Prostate gland (tissue), 2 donors: ENCODE data around the gene NTN1. TPM values are rescaled to one million over a fixed set of nuclear protein-coding genes. Genes with fewer than 3 reads are reported as not detected.

ENCODE experiments used
- DNase-seq: peaks from one replicate; pipeline ENCODE4 v3.0.0-alpha.2; 2019; ENCODE audit warnings: low spot score
- H3K27ac ChIP-seq, 2 donors: fragments of 200-600 bp; sonication (generic); 2 replicates each; pipeline ENCODE4 v1.5.1; 2017 to 2019
- H3K27me3 ChIP-seq: fragments of 200-600 bp; sonication (generic); replicated peaks from 2 replicates; pipeline ENCODE4 v1.5.1; 2019; ENCODE audit not compliant: insufficient read depth
- H3K36me3 ChIP-seq, 2 donors: fragments of 200-600 bp; sonication (generic); 1 replicate in 1 of 2; 2 replicates in 1 of 2; pipeline versions ENCODE4 v1.5.1 to v1.8.1; 2017 to 2019
- H3K4me1 ChIP-seq: fragments of 200-600 bp; sonication (generic); replicated peaks from 2 replicates; pipeline ENCODE4 v1.5.1; 2019
- H3K4me3 ChIP-seq, 2 donors: fragments of 200-600 bp; sonication (generic); 2 replicates each; pipeline ENCODE4 v1.5.1; 2017 to 2019
- H3K9me3 ChIP-seq: fragments of 200-600 bp; sonication (generic); 2 replicates; pipeline ENCODE4 v1.5.1; 2017
- CTCF ChIP-seq, 4 experiments: fragments of 200-600 bp in 2 of 4; fragments of 450-650 bp in 2 of 4; sonication (generic) in 2 of 4; IDR thresholded peaks; 1 replicate in 3 of 4; 2 replicates in 1 of 4; pipeline ENCODE4 v1.5.1; 2016 to 2019; ENCODE audit warnings: antibody characterized with exemption in 4 of 4, mild to moderate bottlenecking in 2 of 4, moderate library complexity in 2 of 4
- POLR2A ChIP-seq: fragments of 450-650 bp; IDR thresholded peaks from one replicate; pipeline ENCODE4 v1.6.1; 2016; ENCODE audit warnings: antibody characterized with exemption, mild to moderate bottlenecking
- POLR2AphosphoS5 ChIP-seq: sonication (generic); formaldehyde crosslinking; IDR thresholded peaks from one replicate; pipeline ENCODE4 v1.6.1; 2017; ENCODE audit warnings: antibody characterized with exemption
- WGBS: methylation state at CpG from one replicate; pipeline ENCODE4 v1.1.5; 2018; 5-methylcytosine and 5-hydroxymethylcytosine counted together
- intact Hi-C: fragments of 100-400 bp; cut with DNase I; formaldehyde crosslinking; loops from one replicate; pipeline ENCODE4 v1.14.2; 2022
- total RNA-seq, 2 donors: library from RNA; depleted of rRNA; stranded (reverse); fragments of >200 nt; gene quantifications; one replicate each; pipeline ENCODE4 v1.1.0, GENCODE V29; 2016

Gene NTN1
- total RNA-seq, 2 donors from 2014 or later, result 9.2 to 11.4 TPM

DNA sequence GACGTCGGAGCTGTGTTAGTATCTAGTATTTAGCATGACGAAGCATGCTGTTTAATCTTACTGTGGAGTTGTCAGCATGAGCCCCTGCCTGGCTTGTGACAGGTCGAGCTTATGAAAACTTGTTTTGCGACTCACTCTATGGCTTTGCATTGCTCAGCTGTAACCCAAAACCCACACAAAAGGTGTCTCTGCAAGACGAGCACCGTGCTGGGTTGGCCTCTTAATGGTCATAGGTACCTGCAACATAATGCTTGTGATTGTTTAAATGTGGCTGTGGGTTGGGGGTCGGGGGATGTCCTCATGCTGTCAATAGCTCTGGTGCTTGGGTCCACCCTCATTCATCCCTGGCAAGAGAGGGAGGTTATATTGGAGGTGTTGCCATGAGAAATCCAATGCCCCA is 5.4 kb downstream of the NTN1 start:
- TF ChIP-seq POLR2A (no peak), CTCF (IDR thresholded peaks at IDR 0.05) (no peak), POLR2AphosphoS5 (no peak)
- no peaks in the 10 kb centered on the region for H3K36me3 ChIP-seq
- no peaks in the 10 kb centered on the region for H3K9me3 ChIP-seq
- H3K4me3 ChIP-seq, result no peak overlapping the region
- WGBS, result 71% methylated on average over 8 of the region's 8 CpGs
- intact Hi-C loops, result no loop called here
- H3K4me1 ChIP-seq, result peaks cover 7% of the 10 kb centered on the region
- H3K27ac ChIP-seq, result no peak overlapping the region
- no peak for DNase-seq
- no peaks in the 10 kb centered on the region for H3K27me3 ChIP-seq

DNA sequence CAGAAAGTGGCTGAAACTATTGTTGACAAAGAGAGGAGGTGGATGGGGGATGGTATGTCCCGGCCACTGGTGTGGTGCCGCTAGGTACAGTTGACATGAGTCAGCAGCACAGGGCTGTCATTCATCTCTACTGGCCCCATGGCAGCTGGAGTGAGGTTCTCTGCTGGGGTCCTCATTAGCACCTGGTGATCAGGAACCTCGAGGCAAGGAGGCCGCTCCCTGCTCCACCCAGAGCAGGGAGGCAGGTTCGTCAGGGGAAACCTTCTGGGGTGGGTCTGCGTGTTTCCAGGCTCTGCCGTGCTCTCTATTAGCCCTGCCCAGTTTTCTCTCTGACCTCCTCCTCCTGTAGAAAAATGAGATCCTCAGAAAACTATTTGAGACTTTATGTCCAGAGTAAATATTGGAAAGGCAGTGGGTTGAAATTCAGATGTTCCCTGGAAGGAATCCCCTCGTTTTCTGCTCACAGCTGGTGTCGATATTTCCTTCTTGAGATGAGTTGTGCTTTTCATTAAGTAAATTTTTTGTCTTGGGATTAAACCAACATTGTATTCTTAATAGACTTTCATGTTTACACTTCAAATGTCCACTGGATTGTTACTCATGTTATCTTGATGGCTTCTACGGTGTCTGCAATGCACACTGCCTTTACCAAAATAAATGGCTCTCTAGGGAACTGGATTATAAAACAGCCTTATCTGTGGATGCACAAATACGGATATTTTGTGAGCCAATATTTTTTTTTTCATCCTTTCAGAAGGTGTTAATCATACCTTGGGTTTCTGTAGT is 7.1 kb downstream of the NTN1 start:
- Histone ChIP-seq H3K4me3 (no peak overlapping the region), H3K27me3 (no peaks in the 10 kb centered on the region), H3K27ac (no peak overlapping the region), H3K4me1 (no peaks in the 10 kb centered on the region), H3K9me3 (no peaks in the 10 kb centered on the region), H3K36me3 (no peaks in the 10 kb centered on the region)
- intact Hi-C loops, result no loop called here
- no peak for DNase-seq
- WGBS, result 54% methylated on average over 11 of the region's 11 CpGs
- TF ChIP-seq POLR2A (no peak), POLR2AphosphoS5 (no peak), CTCF (IDR thresholded peaks at IDR 0.05) (no peak)

GRCh38 chr17:9028988-9029570 is 7.8 kb downstream of the NTN1 start:
- 81% methylated on average over 13 of the region's 13 CpGs for WGBS
- no peak for TF ChIP-seq POLR2A
- no peak for TF ChIP-seq POLR2AphosphoS5
- TF ChIP-seq CTCF (IDR thresholded peaks at IDR 0.05), result no peak
- no peak for DNase-seq
- Histone ChIP-seq H3K27me3 (no peaks in the 10 kb centered on the region), H3K27ac (no peak overlapping the region), H3K9me3 (no peaks in the 10 kb centered on the region), H3K36me3 (no peaks in the 10 kb centered on the region), H3K4me3 (no peak overlapping the region), H3K4me1 (no peaks in the 10 kb centered on the region)
- intact Hi-C loops, result no loop called here

- no peak for DNase-seq
- no peaks in the 10 kb centered on the region for H3K9me3 ChIP-seq
- H3K27me3 ChIP-seq, result no peaks in the 10 kb centered on the region
- no peaks in the 10 kb centered on the region for H3K36me3 ChIP-seq
- H3K4me1 ChIP-seq, result no peaks in the 10 kb centered on the region
- 85% methylated on average over 9 of the region's 9 CpGs for WGBS
- TF ChIP-seq POLR2A, result no peak
- TF ChIP-seq POLR2AphosphoS5, result no peak
- no peak for TF ChIP-seq CTCF (IDR thresholded peaks at IDR 0.05)
- intact Hi-C loops, result no loop called here
- no peak overlapping the region for H3K27ac ChIP-seq
- no peak overlapping the region for H3K4me3 ChIP-seq
These were observed 10.8 kb downstream of the NTN1 start for GRCh38 chr17:9032151-9032550.

DNA sequence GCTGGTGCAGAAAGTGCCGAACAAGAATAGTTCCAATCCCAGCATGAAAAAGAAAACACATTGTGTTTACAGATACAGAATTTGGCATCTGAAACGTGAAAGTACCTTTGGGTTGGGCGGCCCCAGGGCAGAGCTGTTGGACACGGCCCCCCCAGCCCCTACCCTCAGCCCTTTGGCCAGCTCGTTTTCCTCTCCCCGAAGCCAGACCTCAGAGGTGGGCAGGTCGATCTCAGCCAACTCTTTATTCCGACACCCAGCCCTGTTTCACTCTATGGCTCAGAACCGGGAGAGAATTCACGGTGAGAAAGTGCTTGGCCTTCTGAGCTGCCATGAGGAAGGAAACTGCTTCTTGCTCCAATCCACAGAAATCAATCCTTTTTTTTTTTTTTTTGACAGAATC is 11.3 kb downstream of the NTN1 start:
- no peak for DNase-seq
- TF ChIP-seq CTCF (IDR thresholded peaks at IDR 0.05) (no peak), POLR2A (no peak)
- no peak overlapping the region for H3K27ac ChIP-seq
- intact Hi-C loops, result no loop called here
- H3K4me3 ChIP-seq, result no peak overlapping the region
- H3K36me3 ChIP-seq, result no peaks in the 10 kb centered on the region
- H3K4me1 ChIP-seq, result no peaks in the 10 kb centered on the region
- no peaks in the 10 kb centered on the region for H3K9me3 ChIP-seq
- no peaks in the 10 kb centered on the region for H3K27me3 ChIP-seq
- WGBS, result 69% methylated on average over 10 of the region's 10 CpGs
